ENCODE results near the gene NACC1. TPM values are rescaled to one million over a fixed set of nuclear protein-coding genes. Genes with fewer than 3 reads are reported as not detected.

NACC1 gene
- total RNA-seq, 1 donor from 2014 or later, result 50.0 TPM

DNA sequence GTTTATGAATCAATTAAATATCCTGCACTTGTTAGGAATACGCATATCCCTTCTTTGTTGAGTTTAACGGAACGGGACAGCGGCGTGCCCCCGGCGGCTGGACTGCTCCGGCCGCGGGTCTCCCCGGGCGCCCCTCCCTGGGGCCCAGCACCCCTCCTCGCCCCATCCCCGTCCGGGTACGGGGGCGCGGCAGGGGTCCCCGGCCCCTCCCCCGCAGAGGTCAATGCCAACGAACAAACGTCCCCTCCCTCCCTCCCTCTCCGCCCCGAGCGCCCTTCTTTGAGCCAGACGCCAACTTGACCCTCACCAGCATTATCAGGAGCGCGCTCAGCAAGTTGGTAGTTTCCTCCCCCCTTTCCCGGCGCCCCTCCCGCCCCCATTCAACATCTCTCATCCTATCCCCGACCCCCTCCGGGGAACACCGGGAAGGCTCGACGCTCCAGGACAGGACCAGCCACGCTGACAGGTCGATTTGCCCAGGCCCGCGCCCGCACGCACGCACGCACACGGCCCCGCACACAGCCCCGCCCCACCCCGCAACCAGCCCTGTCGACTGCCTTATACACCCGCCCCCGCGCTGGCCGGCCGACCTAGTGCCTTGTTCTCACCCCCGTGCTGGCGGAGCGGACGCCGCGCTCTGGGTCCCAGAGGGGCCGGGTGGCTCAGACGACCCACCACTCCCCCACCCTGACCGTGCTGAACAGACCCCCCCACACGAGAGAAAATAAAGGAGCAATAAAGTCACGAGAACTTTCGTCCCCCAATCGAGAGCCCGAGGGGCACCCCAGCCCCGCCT, 20.4 kb upstream of the NACC1 start:
- peak; percentile 79 for DNase-seq
- peak; percentile 2 for ATAC-seq

DNA sequence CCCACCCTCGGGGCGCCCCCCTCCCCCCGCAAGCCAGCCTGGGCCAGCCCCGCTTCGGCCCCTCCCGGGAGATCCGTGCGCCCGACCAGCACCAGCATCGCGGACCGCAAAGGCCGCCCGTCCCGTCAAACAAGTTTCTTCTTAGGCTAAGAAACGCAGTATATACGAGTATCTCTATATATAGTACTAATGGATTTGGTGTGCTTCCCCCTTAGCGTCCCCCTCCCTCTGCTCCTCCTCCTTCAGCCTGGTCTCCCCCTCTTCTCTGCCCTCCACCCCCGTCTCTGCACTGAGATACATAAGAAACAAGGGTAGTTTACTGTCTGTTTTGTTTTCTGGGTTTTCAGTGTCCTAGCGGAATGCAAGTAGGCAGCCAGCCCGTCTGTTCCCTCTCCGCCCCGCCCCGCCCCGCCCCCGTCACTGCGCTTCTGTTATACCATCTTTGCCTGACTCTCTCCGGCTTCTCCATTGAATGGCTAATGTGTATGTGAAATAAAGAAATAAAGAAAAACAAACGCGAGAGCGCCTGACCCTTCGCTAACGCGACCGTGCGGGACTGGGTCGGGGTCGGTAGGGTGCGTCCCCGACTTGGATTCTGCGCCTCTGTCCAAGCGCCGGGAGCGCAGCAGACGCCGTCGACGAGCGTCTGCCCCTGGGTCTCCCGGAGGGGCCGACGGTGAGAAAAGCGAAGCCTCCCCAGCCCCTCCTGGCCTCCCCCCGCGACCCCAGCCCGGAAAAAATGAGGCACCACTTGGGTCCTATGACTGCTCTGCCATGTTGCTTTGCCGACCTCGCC, 19.6 kb upstream of the NACC1 start:
- ATAC-seq, result peak; percentile 5
- intact Hi-C loops (cut with micrococcal nuclease), result no loop called here
- no peak for DNase-seq

More for the DNA sequence above, 20.4 kb upstream of the NACC1 start:
- intact Hi-C loops (cut with micrococcal nuclease), result no loop called here

DNA sequence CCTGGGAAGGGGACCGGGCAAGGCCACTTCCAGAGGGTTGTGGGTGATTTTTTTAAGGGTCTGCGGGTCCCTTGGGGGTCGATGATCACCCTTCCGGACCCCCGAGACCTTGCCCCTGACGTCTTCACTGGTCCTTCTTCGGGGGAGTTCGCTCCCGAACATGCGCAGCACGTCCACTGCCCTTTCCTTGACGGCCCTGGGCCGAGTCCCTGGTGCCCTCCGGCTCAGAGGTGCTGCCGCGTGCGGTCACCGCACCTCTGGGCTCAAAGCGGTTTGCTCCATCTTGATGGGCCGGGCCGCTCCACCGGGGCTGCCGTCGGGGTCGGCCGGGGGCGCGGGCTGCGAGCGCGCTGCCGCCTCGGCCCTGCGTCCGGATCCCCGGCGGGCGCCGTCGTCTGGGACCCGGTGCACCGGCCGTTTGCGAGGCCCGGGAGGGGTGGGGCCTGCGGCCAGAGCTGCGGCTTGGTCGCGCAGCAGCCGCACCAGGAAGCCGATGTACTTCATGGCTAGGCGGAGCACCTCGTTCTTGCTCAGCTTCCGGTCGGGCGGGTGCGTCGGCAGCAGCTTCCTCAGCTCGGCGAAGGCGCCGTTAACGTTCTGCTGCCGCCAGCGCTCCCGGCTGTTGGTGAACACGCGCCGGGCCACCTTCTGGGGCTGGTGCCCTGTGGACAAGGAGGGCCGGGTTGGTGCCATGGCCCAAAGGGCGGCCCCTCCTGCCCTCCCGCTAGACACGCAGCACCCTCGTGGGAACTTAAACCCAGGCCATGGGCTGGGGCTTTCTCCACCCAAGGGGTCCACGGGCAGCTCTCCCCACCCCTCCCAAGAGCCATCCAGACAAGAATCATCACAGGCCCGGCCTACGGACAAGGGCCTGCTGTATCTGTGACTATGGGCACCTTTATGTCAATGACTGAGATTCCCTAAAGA, 18.7 kb upstream of the NACC1 start:
- intact Hi-C loops (cut with micrococcal nuclease), result no loop called here
- DNase-seq (peak; percentile 84), ATAC-seq (peak; percentile 10)

DNA sequence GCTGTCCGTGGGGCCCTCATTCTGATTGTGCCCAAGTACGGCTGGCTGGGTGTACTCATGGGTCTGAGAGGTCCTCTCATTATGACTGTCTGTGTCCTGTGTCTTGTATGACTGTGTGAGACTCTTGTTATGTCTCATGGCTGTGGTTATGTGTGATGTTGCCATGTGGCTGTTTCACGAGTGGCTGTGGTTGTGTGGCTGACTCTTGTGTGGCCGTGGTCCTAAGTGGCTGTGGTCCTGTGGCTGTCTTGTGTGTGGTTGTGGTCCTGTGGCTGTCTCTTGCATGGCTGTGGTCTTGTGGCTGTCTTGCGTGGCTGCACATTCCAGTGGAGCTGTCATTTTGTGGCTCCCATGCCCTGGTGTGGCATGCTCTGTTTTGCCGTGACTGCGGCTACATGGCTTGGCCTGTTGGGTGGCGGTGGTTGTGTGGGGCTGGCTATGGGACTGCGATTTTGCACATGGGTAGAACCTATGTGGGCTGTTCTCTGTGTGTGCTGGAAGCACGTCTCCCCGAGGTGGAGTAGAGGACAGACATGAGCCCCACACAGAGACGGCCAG, 18.0 kb upstream of the NACC1 start:
- no peak for DNase-seq
- intact Hi-C loops (cut with micrococcal nuclease), result no loop called here
- no peak for ATAC-seq

DNA sequence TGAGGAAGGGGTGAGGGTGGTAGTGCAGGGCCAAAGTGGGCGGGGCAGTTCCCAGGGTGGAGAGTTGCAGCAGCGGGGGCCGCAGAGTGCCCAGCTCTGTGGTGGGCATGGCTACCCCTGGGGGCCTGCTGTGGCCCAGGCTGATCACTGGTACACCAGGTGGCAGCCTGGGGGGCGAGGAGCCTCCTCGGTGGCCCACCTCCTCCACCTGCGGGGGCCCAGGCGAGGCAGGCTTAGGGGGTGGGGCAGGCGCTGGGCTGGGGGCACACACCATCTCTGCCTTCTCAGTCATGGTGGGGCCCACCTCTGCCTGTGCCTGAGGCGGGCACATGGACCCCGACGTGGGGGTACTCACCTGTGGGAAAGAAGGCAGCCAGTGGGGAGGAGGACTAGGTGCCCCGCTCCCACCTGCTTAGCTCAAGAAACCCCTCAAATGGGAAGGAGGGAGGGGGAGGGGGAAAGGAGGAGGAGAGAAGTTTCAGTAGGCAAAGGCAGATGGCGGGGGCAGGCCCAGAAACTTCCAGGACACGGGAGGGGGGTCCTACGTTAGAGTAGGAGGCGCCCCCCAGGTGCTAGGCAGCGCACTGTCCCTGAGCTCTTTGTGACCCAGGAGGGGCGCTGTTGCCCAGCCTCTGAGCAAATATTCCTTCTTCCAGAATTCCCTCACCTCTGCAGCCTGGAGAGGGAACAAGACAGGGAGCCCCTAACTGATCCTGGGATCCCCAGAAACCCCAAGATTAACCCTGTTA, 17.0 kb upstream of the NACC1 start:
- DNase-seq (no peak), ATAC-seq (no peak)
- intact Hi-C loops (cut with micrococcal nuclease), result no loop called here

DNA sequence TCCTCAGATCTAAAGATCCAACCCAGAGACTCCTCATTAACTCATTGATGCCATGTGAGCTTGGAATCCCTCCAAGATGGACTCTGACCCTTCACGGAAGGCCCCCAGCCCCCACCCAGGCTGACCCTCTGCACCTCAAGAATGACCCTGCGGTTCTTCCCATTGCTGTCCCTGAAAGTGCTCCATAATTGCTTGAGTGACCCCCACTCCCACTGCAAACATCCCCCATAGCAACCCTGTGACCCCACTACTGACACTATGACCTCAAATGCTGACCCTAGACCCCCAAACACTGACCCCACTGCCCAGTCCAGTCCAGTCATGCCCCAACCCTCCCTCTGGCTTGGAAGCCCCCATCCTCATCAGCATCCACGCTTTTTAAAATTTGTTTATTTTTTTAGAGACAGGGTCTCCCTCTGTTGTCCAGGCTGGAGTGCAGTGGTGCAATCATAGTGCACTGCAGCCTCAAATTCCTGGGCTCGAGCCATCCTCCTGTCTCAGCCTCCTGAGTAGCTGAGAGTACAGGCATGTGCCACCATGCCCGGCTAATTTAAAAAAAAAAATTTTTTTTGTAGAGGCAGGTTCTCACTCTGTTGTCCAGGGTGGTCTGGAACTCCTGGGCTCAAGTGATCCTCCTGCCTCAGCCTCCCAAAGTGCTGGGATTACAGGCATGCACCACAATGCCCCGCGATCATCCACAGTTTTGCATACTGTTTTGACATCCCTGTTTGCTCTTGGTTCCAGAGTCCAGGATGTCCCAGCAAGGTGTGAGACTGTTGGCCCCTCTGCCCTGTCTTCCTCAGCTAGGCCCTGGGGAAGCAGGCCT, 16.3 kb upstream of the NACC1 start:
- intact Hi-C loops (cut with micrococcal nuclease), result no loop called here
- ATAC-seq, result no peak

DNA sequence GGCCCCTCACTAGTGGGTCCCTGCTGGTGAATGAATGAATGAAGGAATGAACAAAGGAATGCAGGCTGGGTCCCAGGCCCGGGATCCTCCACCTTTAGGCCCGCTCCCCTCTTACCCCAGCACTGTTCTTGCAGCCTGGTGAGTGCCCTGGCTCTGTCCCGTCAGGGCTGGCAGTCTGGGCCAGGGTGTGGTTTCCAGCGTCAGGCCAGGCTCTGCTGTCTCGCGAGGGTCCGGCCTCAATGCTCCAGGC, 15.7 kb upstream of the NACC1 start:
- intact Hi-C loops (cut with micrococcal nuclease), result no loop called here
- ATAC-seq (no peak), DNase-seq (no peak)

More for the DNA sequence above, 16.3 kb upstream of the NACC1 start:
- no peak for DNase-seq

DNA sequence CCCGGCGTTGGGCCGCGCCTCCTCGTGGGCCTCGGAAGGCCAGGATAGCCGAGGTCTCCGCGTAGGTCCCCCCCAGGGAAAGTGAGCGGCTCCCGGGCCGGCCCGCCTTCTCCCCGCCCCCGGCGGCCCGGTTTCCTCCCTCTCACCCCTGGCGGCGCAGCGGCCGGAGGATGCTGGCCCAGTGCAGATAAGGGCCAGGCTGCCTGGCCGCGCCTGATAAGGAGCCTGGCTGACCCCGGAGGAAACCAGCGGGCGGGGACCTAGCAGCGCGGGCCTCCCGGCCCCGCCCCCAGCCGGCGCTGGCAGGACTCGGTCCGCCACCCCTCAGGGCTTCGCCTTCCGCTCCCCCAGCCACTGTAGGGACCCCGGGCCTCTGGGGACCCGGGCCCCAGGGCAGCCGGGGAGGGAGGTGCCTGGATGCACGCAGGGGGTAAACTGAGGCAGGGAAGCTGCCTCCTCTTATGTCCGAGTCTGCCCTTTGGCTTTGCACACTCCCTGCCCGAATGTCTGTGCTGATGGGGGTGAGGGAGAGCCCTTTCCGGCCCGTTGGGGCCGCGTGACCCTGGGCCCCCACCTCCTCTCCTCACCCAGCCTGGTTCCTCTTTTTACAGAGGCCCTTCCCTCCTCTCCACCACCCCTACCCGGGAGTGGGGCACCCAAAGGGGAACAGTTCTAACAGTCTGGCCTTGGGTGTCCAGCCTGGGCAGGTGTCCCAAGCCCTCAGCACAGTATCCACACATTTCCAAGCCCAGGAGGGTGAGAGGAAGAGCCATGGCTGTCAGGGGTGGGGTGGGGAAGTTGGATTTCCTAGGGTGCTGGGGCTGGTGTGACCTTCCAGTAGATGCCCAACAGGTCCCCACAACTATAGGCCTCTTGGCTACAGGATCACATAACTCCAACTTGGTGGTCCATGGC, 15.1 kb upstream of the NACC1 start, which contains the start of gene LYL1:
TSS of gene LYL1 (minus strand) at position 193 of the 915 bp plus-strand sequence. CDS start 1,687 bp downstream, outside the sequence.
- ATAC-seq (peak; percentile 79), DNase-seq (peak; percentile 93)
- intact Hi-C loops (cut with micrococcal nuclease), result no loop called here

DNA sequence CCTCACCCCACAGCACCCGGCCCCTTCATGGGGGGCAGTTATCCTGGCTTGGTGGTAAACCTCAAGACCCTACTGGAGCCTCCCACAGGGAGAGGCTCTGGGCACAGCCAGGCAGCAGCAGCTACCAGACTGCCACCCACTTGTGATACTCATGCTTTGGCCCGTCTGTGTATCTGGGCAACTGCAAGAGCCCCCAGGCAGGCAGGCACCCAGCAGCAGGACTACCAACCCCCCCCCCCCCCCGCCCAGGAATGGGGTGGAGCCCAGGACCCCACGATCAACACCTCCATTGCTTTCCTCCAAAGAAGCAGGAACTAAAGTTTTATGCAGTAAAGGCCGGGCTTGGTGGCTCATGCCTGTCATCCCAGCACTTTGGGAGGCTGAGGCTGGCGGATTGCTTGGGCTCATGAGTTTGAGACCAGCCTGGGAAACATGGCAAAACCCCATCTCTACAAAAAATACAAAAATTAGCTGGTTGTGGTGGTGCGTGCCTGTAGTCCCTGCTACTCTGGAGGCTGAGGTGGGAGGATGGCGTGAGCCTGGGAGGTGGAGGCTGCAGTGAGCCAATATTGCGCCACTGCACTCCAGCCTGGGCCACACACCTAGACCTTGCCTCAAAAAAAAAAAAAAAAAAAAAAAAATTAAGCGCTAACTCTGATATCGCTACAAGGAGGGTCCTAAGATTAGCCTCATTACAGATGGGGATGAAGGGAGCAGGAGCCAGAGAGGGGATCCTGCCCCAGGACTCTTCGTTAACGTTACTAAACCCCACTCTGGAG, 14.3 kb upstream of the NACC1 start:
- intact Hi-C loops (cut with micrococcal nuclease), result no loop called here
- DNase-seq, result no peak
- no peak for ATAC-seq

DNA sequence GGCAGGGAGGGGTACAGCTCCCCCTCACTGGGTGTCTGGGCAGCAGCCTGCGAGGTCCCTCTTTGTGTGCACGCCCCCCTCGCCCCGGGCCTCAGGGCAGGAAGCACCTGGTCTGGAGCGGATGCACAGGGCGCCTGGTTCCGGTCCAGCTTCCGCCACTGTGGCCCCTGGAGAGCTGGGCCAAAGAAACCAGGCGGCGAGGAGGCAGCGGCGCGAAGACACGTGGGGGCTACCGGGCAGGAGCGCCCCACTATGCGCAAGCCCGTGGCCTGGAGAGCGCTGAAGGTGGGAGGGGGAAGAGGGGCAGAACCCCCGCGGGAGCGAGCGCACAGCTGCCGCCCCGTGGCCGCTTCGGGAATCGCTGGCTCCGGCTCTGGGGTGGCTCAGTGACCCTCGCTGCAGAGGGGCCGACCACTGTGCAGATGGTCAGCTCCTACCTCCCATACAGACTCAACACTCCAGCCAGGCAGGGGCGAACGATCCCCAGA, 13.7 kb upstream of the NACC1 start:
- ATAC-seq (peak; percentile 19), DNase-seq (peak; percentile 83)
- intact Hi-C loops (cut with micrococcal nuclease), result no loop called here

DNA sequence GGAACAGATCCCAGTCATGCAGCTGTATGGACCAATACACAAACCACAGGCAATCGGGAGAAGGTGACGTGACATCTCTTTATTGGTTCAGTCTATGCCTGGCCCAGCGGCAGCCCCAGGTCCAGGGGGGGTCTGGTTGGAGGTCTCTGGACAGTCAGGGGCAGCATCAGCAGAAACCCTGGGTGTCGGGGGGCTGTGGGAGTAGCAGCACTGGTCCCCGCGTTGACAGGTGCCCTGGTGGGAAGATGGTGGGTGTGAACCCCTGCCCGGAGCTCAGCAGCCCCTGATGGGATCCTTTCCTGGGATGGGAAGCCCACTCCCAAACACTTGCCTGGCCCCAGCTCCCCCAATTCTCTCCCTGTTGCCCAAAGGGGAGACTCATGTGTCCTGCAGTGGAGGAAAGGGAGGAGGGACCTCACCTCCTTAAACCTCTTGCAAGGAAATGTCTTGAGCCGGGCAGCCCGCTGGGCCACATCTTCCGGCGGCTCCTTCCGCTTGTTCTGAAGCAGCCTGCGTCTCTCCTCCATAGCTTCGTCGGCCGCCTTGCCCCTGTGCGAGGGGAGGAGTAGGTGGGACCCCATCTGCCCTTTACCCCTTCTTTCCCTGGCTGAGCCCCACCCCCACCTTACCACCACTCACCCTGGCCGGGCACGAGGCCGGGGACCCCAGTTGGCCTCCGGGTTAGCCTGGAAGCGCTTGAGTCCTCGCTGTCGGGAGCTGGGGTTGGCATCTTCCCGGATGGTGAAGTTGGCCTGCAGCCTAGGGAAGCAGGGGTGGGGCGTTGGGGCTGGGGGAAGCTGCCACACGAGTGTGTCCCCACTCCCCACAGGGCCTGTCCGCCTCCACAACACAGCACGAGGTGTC, 13.0 kb upstream of the NACC1 start:
- intact Hi-C loops (cut with micrococcal nuclease), result no loop called here
- DNase-seq (no peak), ATAC-seq (peak; percentile 0)

DNA sequence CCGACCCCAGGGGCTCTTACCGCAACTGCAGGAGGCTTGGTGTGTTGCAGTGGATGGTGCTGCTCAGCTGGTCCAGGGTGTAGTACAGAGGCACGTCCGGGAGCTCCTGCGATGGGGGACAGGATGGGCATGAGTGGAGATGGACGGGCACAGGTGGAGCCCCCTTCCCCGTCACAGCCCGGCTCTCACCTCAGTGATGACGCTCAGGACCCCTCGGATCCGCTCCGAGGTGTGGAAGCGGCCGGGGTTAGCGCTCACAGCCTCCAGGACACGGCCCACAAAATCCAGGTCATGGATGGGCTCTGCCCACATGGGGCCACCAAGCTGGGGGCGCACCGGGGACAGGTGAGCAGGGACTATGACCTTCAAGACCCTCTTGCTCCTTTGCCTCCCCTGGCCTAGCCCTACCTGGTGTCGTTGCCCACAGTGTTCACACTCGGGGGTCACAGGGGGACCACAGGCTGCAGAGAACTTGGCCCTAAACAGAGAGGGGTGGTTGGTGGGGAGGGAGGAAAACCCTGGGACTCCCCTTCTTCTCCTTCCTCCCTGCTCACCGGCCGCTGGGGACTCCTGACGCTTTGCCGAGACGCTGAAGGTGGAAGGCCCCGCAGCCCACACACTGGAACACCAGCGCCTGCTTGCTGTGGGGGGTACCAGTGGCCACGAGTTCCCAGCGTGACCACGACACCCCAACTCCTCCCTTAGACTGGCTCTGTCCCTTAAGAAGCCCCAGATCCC, 8.5 kb upstream of the NACC1 start:
- intact Hi-C loops (cut with micrococcal nuclease), result no loop called here
- ATAC-seq, result no peak
- DNase-seq, result no peak

DNA sequence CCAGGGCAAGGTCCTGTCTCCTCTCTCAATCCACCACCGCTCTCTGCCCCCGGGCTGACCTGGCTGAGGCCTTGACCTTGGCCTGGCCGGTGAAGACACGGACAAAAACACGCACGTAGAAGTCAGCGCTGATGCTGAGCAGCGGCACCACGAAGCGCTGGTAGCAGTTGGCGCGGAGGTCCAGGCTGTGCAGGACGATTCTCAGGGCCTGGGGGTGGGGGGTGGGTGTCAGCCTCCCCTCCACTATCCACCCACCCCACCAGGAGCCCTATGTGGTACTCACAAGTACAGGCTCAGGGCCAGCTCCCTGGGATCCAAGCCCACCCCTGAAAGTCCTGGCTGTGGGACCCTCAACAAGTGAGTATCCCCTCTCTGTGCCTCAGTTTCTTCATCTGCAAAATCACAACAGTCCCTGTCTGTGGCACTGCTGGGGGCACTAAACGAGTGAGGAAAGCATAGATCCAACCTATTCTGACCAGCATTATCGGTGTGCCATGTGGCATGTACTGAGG, 7.9 kb upstream of the NACC1 start:
- intact Hi-C loops (cut with micrococcal nuclease), result no loop called here
- no peak for DNase-seq
- no peak for ATAC-seq

DNA sequence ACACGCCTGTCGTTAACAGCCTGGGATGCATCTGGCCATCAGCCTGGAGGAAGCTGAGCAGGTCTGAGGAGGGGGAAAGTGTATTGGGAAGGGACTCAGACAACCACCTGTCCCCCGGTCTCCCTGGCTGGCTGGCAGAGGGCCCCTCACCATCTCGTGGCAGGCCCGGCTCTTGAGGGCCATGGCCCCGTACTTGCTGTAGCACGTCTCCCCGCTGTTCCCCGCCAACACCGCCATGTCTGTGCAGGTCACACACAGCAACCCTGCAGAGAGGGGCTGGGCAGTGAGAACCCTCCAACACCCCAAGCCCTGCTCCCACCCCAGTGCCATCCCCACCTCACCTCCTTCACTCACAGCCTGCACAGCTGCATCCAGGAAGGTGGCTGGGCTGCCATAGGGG, 5.5 kb upstream of the NACC1 start:
- intact Hi-C loops (cut with micrococcal nuclease), result no loop called here
- no peak for ATAC-seq
- no peak for DNase-seq

All from left ventricle myocardium superior (tissue), 1 donor.